GM12878 (cell line): Measurements from ENCODE around the gene SGMS1. TPM values are rescaled to one million over a fixed set of nuclear protein-coding genes. Genes with fewer than 3 reads are reported as not detected.
A peak's percentile ranks its signal among the peaks of the same experiment; 100 is the strongest.

ENCODE experiments used
- ATAC-seq: fragments of 200-7000 bp; cut with Tn5 transposase; 3 replicates; pipeline ENCODE4 v1.9.1; 2020; ENCODE audit warnings: mild to moderate bottlenecking, moderate library complexity
- BruUV-seq: library from RNA; stranded (reverse); fragments of 400-500 nt; replicated peaks from 2 replicates; lab custom pipeline; 2021; lab: Mats Ljungman, UMichigan
- CTCF ChIA-PET: fragments of 300-600 bp; sonication (Branson Sonifier 250); formaldehyde crosslinking; extraction: SDS; loops from one replicate; lab custom pipeline; 2021; ENCODE audit warnings: inconsistent platforms; lab: Yijun Ruan, JAX
- POLR2A ChIA-PET: fragments of 350-600 bp; formaldehyde crosslinking; extraction: SDS; loops from one replicate; lab custom pipeline; 2021; ENCODE audit warnings: inconsistent platforms; lab: Charles Lee
- RAD21 ChIA-PET: fragments of 300-600 bp; sonication (Branson Sonifier 250); formaldehyde crosslinking; loops from one replicate; lab custom pipeline; 2023; ENCODE audit warnings: antibody characterized with exemption; ENCODE audit not compliant: unreplicated experiment; lab: Charles Lee
- SMC1A ChIA-PET: fragments of 300-600 bp; sonication (Branson Sonifier 250); formaldehyde crosslinking; loops from one replicate; lab custom pipeline; 2023; ENCODE audit not compliant: unreplicated experiment, uncharacterized antibody; lab: Charles Lee
- DNase-seq: peaks from one replicate; pipeline ENCODE4 v3.0.0-alpha.2; 2011; ENCODE audit warnings: low read depth, low spot score
- FAIRE-seq: peaks from 3 replicates; lab custom pipeline; 2011; peaks lifted over from hg19 to GRCh38; lab: Jason Lieb, UNC
- H2AFZ ChIP-seq: 2 replicates; pipeline ENCODE4 v1.6.0; 2011; ENCODE audit warnings: low read depth, low read length, control low read depth; ENCODE audit not compliant: control insufficient read depth
- H3K27ac ChIP-seq: 2 replicates; pipeline ENCODE4 v1.5.1; 2011; ENCODE audit warnings: control low read depth; ENCODE audit not compliant: control insufficient read depth, insufficient read depth
- H3K27me3 ChIP-seq, 2 experiments: replicated peaks in 1 of 2; 2 replicates each; pipeline versions ENCODE4 v1.6.0 to v1.6.1; 2011; ENCODE audit warnings: low read length in 1 of 2; ENCODE audit not compliant: control insufficient read depth in 2 of 2, insufficient read depth in 2 of 2
- H3K36me3 ChIP-seq, 2 experiments: 2 replicates each; pipeline ENCODE4 v1.5.1; 2011; ENCODE audit warnings: low read length in 1 of 2; ENCODE audit not compliant: control insufficient read depth in 2 of 2, insufficient read depth in 2 of 2
- H3K4me1 ChIP-seq: 2 replicates; pipeline ENCODE4 v1.6.1; 2011; ENCODE audit warnings: mild to moderate bottlenecking, low read length, moderate library complexity, mixed read lengths; ENCODE audit not compliant: control insufficient read depth, insufficient read depth
- H3K4me2 ChIP-seq: 2 replicates; pipeline ENCODE4 v1.6.0; 2011; ENCODE audit warnings: control low read depth; ENCODE audit not compliant: control insufficient read depth, insufficient read depth
- H3K4me3 ChIP-seq: fragments of 200-600 bp; sonication (generic); 2 replicates; pipeline ENCODE4 v1.5.1; 2016
- H3K79me2 ChIP-seq: 2 replicates; pipeline ENCODE4 v1.6.0; 2011; ENCODE audit warnings: low read length; ENCODE audit not compliant: control insufficient read depth, insufficient read depth
- H3K9ac ChIP-seq: 2 replicates; pipeline ENCODE4 v1.8.0; 2011; ENCODE audit warnings: low read length, control low read depth, mixed read lengths; ENCODE audit not compliant: control insufficient read depth, insufficient read depth
- H3K9me3 ChIP-seq: replicated peaks from 3 replicates; pipeline ENCODE4 v1.5.1; 2011; ENCODE audit warnings: mild to moderate bottlenecking, low read length; ENCODE audit not compliant: control insufficient read depth, insufficient read depth
- H4K20me1 ChIP-seq: 2 replicates; pipeline ENCODE4 v1.6.0; 2011; ENCODE audit not compliant: control insufficient read depth, insufficient read depth
- BACH1 ChIP-seq: fragments of 450-650 bp; IDR thresholded peaks from 2 replicates; pipeline ENCODE4 v1.6.1; 2017; ENCODE audit warnings: mild to moderate bottlenecking, borderline replicate concordance
- CBX3 ChIP-seq: fragments of 200-600 bp; sonication (generic); IDR thresholded peaks from 2 replicates; pipeline ENCODE4 v1.6.1; 2016; ENCODE audit warnings: low read depth, borderline replicate concordance
- DPF2 ChIP-seq: fragments of 450-650 bp; IDR thresholded peaks from 2 replicates; pipeline ENCODE4 v1.6.1; 2017; ENCODE audit warnings: mild to moderate bottlenecking
- GABPA ChIP-seq: IDR thresholded peaks from 2 replicates; pipeline ENCODE4 v1.6.1; 2014; ENCODE audit warnings: antibody characterized with exemption, low read depth, mild to moderate bottlenecking, inconsistent platforms
- KDM1A ChIP-seq: fragments of 200-600 bp; sonication (generic); IDR thresholded peaks from 2 replicates; pipeline ENCODE4 v1.6.1; 2016; ENCODE audit warnings: borderline replicate concordance
- MEF2B ChIP-seq: fragments of 450-650 bp; IDR thresholded peaks from 2 replicates; pipeline ENCODE4 v1.6.1; 2018; ENCODE audit warnings: mild to moderate bottlenecking, moderate library complexity; ENCODE audit not compliant: partially characterized antibody, poor library complexity, severe bottlenecking
- PBX3 ChIP-seq: IDR thresholded peaks from 2 replicates; pipeline ENCODE4 v1.6.1; 2011; ENCODE audit warnings: mild to moderate bottlenecking, low read depth, low read length, moderate library complexity; ENCODE audit not compliant: insufficient replicate concordance
- POLR2AphosphoS2 ChIP-seq: IDR thresholded peaks from 2 replicates; pipeline ENCODE4 v1.6.1; 2011; ENCODE audit warnings: low read depth, mild to moderate bottlenecking, low read length, improper control_type of control experiment, moderate library complexity
- RBBP5 ChIP-seq: fragments of 200-600 bp; sonication (generic); conservative IDR thresholded peaks from 2 replicates; pipeline ENCODE4 v1.6.1; 2016
- SREBF2 ChIP-seq: IDR thresholded peaks from 2 replicates; pipeline ENCODE4 v1.6.1; 2012; ENCODE audit warnings: mild to moderate bottlenecking, low read length
- TBL1XR1 ChIP-seq: IDR thresholded peaks from 2 replicates; pipeline ENCODE4 v1.6.1; 2012; ENCODE audit warnings: low read depth, low read length, improper control_type of control experiment
- WRNIP1 ChIP-seq: IDR thresholded peaks from 2 replicates; pipeline ENCODE4 v1.6.1; 2011; ENCODE audit warnings: low read depth, low read length, improper control_type of control experiment, borderline replicate concordance
- ZNF384 ChIP-seq: IDR thresholded peaks from 2 replicates; pipeline ENCODE4 v1.6.1; 2012; ENCODE audit warnings: low read depth, mild to moderate bottlenecking, low read length, improper control_type of control experiment, borderline replicate concordance
- ZNF687 ChIP-seq: fragments of 450-650 bp; IDR thresholded peaks from 2 replicates; pipeline ENCODE4 v1.6.1; 2017; ENCODE audit warnings: mild to moderate bottlenecking, moderate library complexity
- WGBS: methylation state at CpG from one replicate; pipeline ENCODE4 v1.1.6; 2016; ENCODE audit warnings: low lambda C conversion rate; ENCODE audit not compliant: insufficient replicate concordance, insufficient coverage; ENCODE audit errors: missing lambda C conversion rate; 5-methylcytosine and 5-hydroxymethylcytosine counted together
- in situ Hi-C: fragments of 300-500 bp; cut with MboI; formaldehyde crosslinking; loops from 9 replicates; pipeline ENCODE4 v1.14.3; 2018; ENCODE audit warnings: mixed read lengths
- intact Hi-C: fragments of 100-400 bp; cut with micrococcal nuclease; formaldehyde crosslinking; loops from one replicate; pipeline ENCODE4 v1.14.2; 2022; ENCODE audit not compliant: unreplicated experiment
- polyA plus RNA-seq, 11 experiments: library from polyadenylated mRNA; depleted of rRNA in 4 of 11; unstranded in 6 of 11; stranded (reverse) in 5 of 11; fragments of >200 nt; fragmentation: Nextera tagmentation in 4 of 11; fragmentation: Illumina TruSeq in 1 of 11; extraction: Ambion mirVana in 4 of 11; extraction: Trizol in 1 of 11; gene quantifications; 1 replicate in 1 of 11; 2 replicates in 10 of 11; pipeline versions ENCODE4 v1.2.1 to v1.2.3, GENCODE V29; 2011 to 2016; ENCODE audit warnings: inconsistent platforms in 2 of 11, missing spikeins in 2 of 11, low read depth in 1 of 11
- total RNA-seq, 4 experiments: library from RNA; depleted of rRNA in 3 of 4; stranded (reverse); fragments of >200 nt in 3 of 4; fragmentation: Illumina TruSeq in 1 of 4; extraction: Trizol in 1 of 4; gene quantifications; 2 replicates each; pipeline versions ENCODE4 v1.2.1 to v1.2.3, GENCODE V29; 2013 to 2021
- TF ChIP-seq, protein P1 (sequence below): fragments of 450-650 bp; IDR thresholded peaks from 2 replicates; pipeline ENCODE4 v1.6.1; 2017; ENCODE audit warnings: low read depth, mild to moderate bottlenecking, moderate library complexity

The SGMS1 gene
- total and polyA plus RNA-seq, 10 of the 15 experiments (the other 5 are each of a cell fraction or from before 2014, with no cell fraction given) = 1.4 to 14.5 (median 4.9) TPM

DNA sequence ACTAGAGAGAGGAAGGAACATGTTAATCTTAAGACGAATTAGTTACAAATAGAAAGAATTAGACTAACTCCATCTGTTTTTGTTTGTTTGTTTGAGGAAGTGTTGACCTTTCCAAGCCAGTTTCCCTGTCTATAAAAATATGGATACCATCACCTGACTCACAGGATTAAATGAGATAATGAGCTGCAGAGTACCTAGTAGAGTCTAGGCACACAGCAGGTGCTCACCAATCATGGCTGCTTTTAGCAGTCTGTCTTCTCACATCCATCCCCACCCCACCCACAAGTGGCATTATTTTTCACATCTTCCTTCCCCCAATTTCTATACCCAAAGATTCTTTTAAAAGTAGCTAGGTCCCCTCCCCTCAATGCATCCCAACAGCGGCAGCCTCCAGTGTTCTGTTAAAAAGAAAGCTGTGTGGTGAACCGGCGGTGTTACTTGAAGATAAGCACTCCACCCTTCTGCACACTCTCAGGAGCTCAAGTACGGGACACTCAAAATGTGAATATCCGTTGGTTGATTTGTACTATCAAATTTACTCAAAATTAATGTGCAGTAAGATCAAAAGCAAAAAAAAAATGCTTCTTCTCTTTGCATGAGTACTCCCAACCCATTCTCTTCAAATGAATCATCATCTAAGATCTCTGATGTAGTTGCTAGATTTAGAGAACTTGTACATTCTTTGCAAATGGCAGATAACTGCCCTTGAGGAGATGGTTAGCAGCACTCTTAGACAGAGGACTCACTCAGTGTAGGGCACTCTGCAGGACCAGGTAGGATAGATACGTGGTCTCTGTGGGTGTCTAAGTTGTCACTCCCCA lies 227.1 kb downstream of the SGMS1 start:
- WGBS = 0% methylated on average over 7 of the region's 7 CpGs
- H3K27me3 ChIP-seq = no peaks in the 10 kb centered on the region
- CTCF ChIA-PET = interaction anchor here (1.0 to 3.1 kb wide), 5 partner anchors 10 to 29 kb away, joined by 3 to 14 read pairs (median 11); no protein-coding TSS in a partner anchor
- intact Hi-C loops = loop anchor here (2.0 kb wide), 1 partner anchor 34 kb away; no protein-coding TSS in a partner anchor
- no TSS peak for BruUV-seq
- H2AFZ ChIP-seq = no peak overlapping the region; the same call in 1 of the 2 replicates
- H3K27ac ChIP-seq = peak overlapping the region; percentile 65
- RAD21 ChIA-PET = interaction anchor here (0.7 to 2.0 kb wide), 11 partner anchors 9 to 72 kb away, joined by 3 to 20 read pairs (median 4); no protein-coding TSS in a partner anchor
- peak; percentile 87 for FAIRE-seq
- no peaks in the 10 kb centered on the region for H4K20me1 ChIP-seq
- in situ Hi-C loops = no loop called here
- peak; percentile 92 for ATAC-seq
- H3K9ac ChIP-seq = no peak overlapping the region; the same call in 1 of the 2 replicates
- H3K9me3 ChIP-seq = no peaks in the 10 kb centered on the region
- H3K79me2 ChIP-seq = peaks cover 79% of the 10 kb centered on the region
- peaks cover 0 to 5% of the 10 kb centered on the region in 2 experiments; a peak in 2 of 4 replicates for H3K36me3 ChIP-seq
- POLR2A ChIA-PET = interaction anchor here (0.7 to 4.4 kb wide), 7 partner anchors 9 to 58 kb away, joined by 3 to 30 read pairs (median 4); no protein-coding TSS in a partner anchor
- no peak for DNase-seq
- SMC1A ChIA-PET = interaction anchor here (0.9 to 5.2 kb wide), 21 partner anchors 8 to 116 kb away, joined by 3 to 36 read pairs (median 6); no protein-coding TSS in a partner anchor
- peak overlapping the region; percentile 95 for H3K4me2 ChIP-seq
- peaks cover 17% of the 10 kb centered on the region for H3K4me1 ChIP-seq
- peak overlapping the region; percentile 4; the same call in 1 of the 2 replicates for H3K4me3 ChIP-seq
- TF ChIP-seq POLR2AphosphoS2 (no peak), WRNIP1 (no peak), TBL1XR1 (no peak), KDM1A (no peak), CBX3 (no peak), PBX3 (no peak), SREBF2 (no peak), ZNF384 (peak; percentile 45; the same call in 1 of the 2 replicates), ZNF687 (no peak), GABPA (peak; percentile 49; the same call in 1 of the 2 replicates), DPF2 (0 out of 2 replicates have a peak, but pooled peaks have one; percentile 36), MEF2B (no peak), BACH1 (no peak), RBBP5 (no peak)
- TF ChIP-seq, protein P1, sequence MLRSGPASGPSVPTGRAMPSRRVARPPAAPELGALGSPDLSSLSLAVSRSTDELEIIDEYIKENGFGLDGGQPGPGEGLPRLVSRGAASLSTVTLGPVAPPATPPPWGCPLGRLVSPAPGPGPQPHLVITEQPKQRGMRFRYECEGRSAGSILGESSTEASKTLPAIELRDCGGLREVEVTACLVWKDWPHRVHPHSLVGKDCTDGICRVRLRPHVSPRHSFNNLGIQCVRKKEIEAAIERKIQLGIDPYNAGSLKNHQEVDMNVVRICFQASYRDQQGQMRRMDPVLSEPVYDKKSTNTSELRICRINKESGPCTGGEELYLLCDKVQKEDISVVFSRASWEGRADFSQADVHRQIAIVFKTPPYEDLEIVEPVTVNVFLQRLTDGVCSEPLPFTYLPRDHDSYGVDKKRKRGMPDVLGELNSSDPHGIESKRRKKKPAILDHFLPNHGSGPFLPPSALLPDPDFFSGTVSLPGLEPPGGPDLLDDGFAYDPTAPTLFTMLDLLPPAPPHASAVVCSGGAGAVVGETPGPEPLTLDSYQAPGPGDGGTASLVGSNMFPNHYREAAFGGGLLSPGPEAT = no peak
